ENCODE data around the gene ENG.
"Not testable (repeated sequence)": the region's sequence is repeated elsewhere in the genome, so short reads cannot be mapped to it uniquely, and the experiment has no call there.

Gene ENG

GRCh38 chr9:127878001-127878651, 23.7 kb upstream of the ENG start:
- DNase-seq (ENCODE audit: low read depth): no peak

- no peak for DNase-seq (ENCODE audit: low read depth)
Observed at GRCh38 chr9:127877566-127877998, 23.1 kb upstream of the ENG start, which contains the start of gene AK1. Gene AK1 (minus strand): TSS chr9:127877675. CDS start chr9:127874617, 3,058 bp downstream.

GRCh38 chr9:127876764-127877562, 22.5 kb upstream of the ENG start:
- DNase-seq (ENCODE audit: low read depth): no peak

- DNase-seq (ENCODE audit: low read depth): no peak
Observed at GRCh38 chr9:127876026-127876763, 21.7 kb upstream of the ENG start.

- no peak for DNase-seq (ENCODE audit: low read depth)
Observed at GRCh38 chr9:127875306-127875966, 21.0 kb upstream of the ENG start.

GRCh38 chr9:127874301-127875221, 20.1 kb upstream of the ENG start:
- no peak for DNase-seq (ENCODE audit: low read depth)

- DNase-seq (ENCODE audit: low read depth): no peak
Observed at GRCh38 chr9:127873886-127874285, 19.4 kb upstream of the ENG start.

- no peak for DNase-seq (ENCODE audit: low read depth)
Observed at GRCh38 chr9:127873223-127873691, 18.8 kb upstream of the ENG start.

- no peak for DNase-seq (ENCODE audit: low read depth)
Observed at GRCh38 chr9:127872369-127873222, 18.1 kb upstream of the ENG start.

GRCh38 chr9:127871531-127871930, 17.1 kb upstream of the ENG start:
- no peak for DNase-seq (ENCODE audit: low read depth)

GRCh38 chr9:127870887-127871286, 16.4 kb upstream of the ENG start:
- DNase-seq (ENCODE audit: low read depth): no peak

GRCh38 chr9:127870153-127870491, 15.7 kb upstream of the ENG start:
- DNase-seq (ENCODE audit: low read depth): not testable (repeated sequence)

- DNase-seq (ENCODE audit: low read depth): peak; percentile 73
Observed at GRCh38 chr9:127869310-127870152, 15.1 kb upstream of the ENG start.

GRCh38 chr9:127868278-127868902, 13.9 kb upstream of the ENG start:
- DNase-seq (ENCODE audit: low read depth): no peak

- DNase-seq (ENCODE audit: low read depth): no peak
Observed at GRCh38 chr9:127867356-127868277, 13.2 kb upstream of the ENG start.

GRCh38 chr9:127866535-127866934, 12.1 kb upstream of the ENG start:
- no peak for DNase-seq (ENCODE audit: low read depth)

GRCh38 chr9:127865645-127866464, 11.4 kb upstream of the ENG start:
- DNase-seq (ENCODE audit: low read depth): no peak
